ENCODE results near the gene CARMIL1.

Gene CARMIL1

GRCh38 chr6:25483943-25484342 is 204.8 kb downstream of the CARMIL1 start:
- no peak overlapping the region for H2AFZ ChIP-seq (ENCODE audit: low read length)
- H3F3A ChIP-seq (ENCODE audit: low read depth) = no peaks in the 10 kb centered on the region
- no peaks in the 10 kb centered on the region for H4K20me1 ChIP-seq (ENCODE audit: insufficient read depth, low read length, poor library complexity, severe bottlenecking)
- no peaks in the 10 kb centered on the region for H3K36me3 ChIP-seq (ENCODE audit: insufficient read depth, low read length)
- no peaks in the 10 kb centered on the region for H3K9me3 ChIP-seq (ENCODE audit: insufficient read depth, low read depth, low read length)
- no peak overlapping the region for H3K4me2 ChIP-seq (ENCODE audit: low read depth, low read length, poor library complexity, severe bottlenecking)
- H3K9ac ChIP-seq (ENCODE audit: low read depth, low read length, poor library complexity, severe bottlenecking) = no peak overlapping the region
- no peak for TF ChIP-seq CTCF (conservative IDR thresholded peaks at IDR 0.05; ENCODE audit: low read length)
- TF ChIP-seq EZH2phosphoT487 (IDR thresholded peaks at IDR 0.05; ENCODE audit: borderline replicate concordance) = no peak
- no peak overlapping the region for H3K4me3 ChIP-seq (ENCODE audit: low read length, poor library complexity, severe bottlenecking)
- H3K4me1 ChIP-seq (ENCODE audit: insufficient read depth, low read length, poor library complexity, severe bottlenecking) = peaks cover 8% of the 10 kb centered on the region
- H3K9me2 ChIP-seq (replicated peaks; ENCODE audit: low read depth, low read length) = no peaks in the 10 kb centered on the region
- no peaks in the 10 kb centered on the region for H3K27me3 ChIP-seq (ENCODE audit: insufficient read depth, low read length, poor library complexity, severe bottlenecking)
- H3K79me2 ChIP-seq (ENCODE audit: insufficient read depth, low read length) = no peaks in the 10 kb centered on the region

- Histone ChIP-seq H3K4me1 (ENCODE audit: insufficient read depth, low read length, poor library complexity, severe bottlenecking) (peaks cover 8% of the 10 kb centered on the region), H3F3A (ENCODE audit: low read depth) (no peaks in the 10 kb centered on the region), H3K36me3 (ENCODE audit: insufficient read depth, low read length) (no peaks in the 10 kb centered on the region), H3K79me2 (ENCODE audit: insufficient read depth, low read length) (no peaks in the 10 kb centered on the region), H3K9me3 (ENCODE audit: insufficient read depth, low read depth, low read length) (no peaks in the 10 kb centered on the region), H2AFZ (ENCODE audit: low read length) (no peak overlapping the region), H4K20me1 (ENCODE audit: insufficient read depth, low read length, poor library complexity, severe bottlenecking) (no peaks in the 10 kb centered on the region), H3K9ac (ENCODE audit: low read depth, low read length, poor library complexity, severe bottlenecking) (no peak overlapping the region), H3K27me3 (ENCODE audit: insufficient read depth, low read length, poor library complexity, severe bottlenecking) (no peaks in the 10 kb centered on the region), H3K4me2 (ENCODE audit: low read depth, low read length, poor library complexity, severe bottlenecking) (no peak overlapping the region), H3K9me2 (replicated peaks; ENCODE audit: low read depth, low read length) (no peaks in the 10 kb centered on the region), H3K4me3 (ENCODE audit: low read length, poor library complexity, severe bottlenecking) (no peak overlapping the region)
- TF ChIP-seq CTCF (conservative IDR thresholded peaks at IDR 0.05; ENCODE audit: low read length) (no peak), EZH2phosphoT487 (IDR thresholded peaks at IDR 0.05; ENCODE audit: borderline replicate concordance) (no peak)
Observed at GRCh38 chr6:25484900-25485299, 205.7 kb downstream of the CARMIL1 start.

- no peak overlapping the region for H3K4me2 ChIP-seq (ENCODE audit: low read depth, low read length, poor library complexity, severe bottlenecking)
- TF ChIP-seq CTCF (conservative IDR thresholded peaks at IDR 0.05; ENCODE audit: low read length) = no peak
- no peak for TF ChIP-seq EZH2phosphoT487 (IDR thresholded peaks at IDR 0.05; ENCODE audit: borderline replicate concordance)
- H3F3A ChIP-seq (ENCODE audit: low read depth) = no peaks in the 10 kb centered on the region
- no peaks in the 10 kb centered on the region for H3K36me3 ChIP-seq (ENCODE audit: insufficient read depth, low read length)
- H3K9me3 ChIP-seq (ENCODE audit: insufficient read depth, low read depth, low read length) = no peaks in the 10 kb centered on the region
- H3K27me3 ChIP-seq (ENCODE audit: insufficient read depth, low read length, poor library complexity, severe bottlenecking) = no peaks in the 10 kb centered on the region
- H3K9me2 ChIP-seq (replicated peaks; ENCODE audit: low read depth, low read length) = no peaks in the 10 kb centered on the region
- H2AFZ ChIP-seq (ENCODE audit: low read length) = no peak overlapping the region
- H3K9ac ChIP-seq (ENCODE audit: low read depth, low read length, poor library complexity, severe bottlenecking) = no peak overlapping the region
- no peaks in the 10 kb centered on the region for H4K20me1 ChIP-seq (ENCODE audit: insufficient read depth, low read length, poor library complexity, severe bottlenecking)
- no peaks in the 10 kb centered on the region for H3K79me2 ChIP-seq (ENCODE audit: insufficient read depth, low read length)
- H3K4me3 ChIP-seq (ENCODE audit: low read length, poor library complexity, severe bottlenecking) = no peak overlapping the region
- H3K4me1 ChIP-seq (ENCODE audit: insufficient read depth, low read length, poor library complexity, severe bottlenecking) = peaks cover 8% of the 10 kb centered on the region
Observed at GRCh38 chr6:25485821-25486534, 206.8 kb downstream of the CARMIL1 start.
